ENCODE results near the gene SECISBP2L.

DNA sequence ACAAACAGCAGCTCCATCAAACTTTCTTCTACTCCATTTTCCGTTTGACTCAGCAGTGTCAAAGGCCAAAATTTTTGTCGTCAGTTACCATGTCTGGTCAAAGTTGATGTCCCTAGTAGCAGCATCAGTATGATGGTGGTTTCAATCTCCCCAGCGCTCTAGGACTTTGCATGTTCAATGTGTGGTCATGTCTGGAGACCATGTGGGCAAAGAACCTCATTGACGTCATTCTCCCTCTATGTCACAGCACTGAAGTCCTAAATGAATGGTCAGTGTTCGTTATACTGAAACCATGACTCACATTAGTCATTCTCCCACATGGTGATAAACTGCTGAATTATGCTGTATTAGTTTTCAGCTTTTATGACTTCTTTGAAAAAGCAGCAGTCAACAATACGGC lies 105.7 kb downstream of the SECISBP2L start:
- TF ChIP-seq, protein P1, sequence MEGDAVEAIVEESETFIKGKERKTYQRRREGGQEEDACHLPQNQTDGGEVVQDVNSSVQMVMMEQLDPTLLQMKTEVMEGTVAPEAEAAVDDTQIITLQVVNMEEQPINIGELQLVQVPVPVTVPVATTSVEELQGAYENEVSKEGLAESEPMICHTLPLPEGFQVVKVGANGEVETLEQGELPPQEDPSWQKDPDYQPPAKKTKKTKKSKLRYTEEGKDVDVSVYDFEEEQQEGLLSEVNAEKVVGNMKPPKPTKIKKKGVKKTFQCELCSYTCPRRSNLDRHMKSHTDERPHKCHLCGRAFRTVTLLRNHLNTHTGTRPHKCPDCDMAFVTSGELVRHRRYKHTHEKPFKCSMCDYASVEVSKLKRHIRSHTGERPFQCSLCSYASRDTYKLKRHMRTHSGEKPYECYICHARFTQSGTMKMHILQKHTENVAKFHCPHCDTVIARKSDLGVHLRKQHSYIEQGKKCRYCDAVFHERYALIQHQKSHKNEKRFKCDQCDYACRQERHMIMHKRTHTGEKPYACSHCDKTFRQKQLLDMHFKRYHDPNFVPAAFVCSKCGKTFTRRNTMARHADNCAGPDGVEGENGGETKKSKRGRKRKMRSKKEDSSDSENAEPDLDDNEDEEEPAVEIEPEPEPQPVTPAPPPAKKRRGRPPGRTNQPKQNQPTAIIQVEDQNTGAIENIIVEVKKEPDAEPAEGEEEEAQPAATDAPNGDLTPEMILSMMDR (IDR thresholded peaks at IDR 0.05): no peak
- no peak for TF ChIP-seq ZFX (IDR thresholded peaks at IDR 0.05; ENCODE audit: borderline replicate concordance)

Data from 22Rv1 (cell line).